Stimulated activated CD8-positive, alpha-beta memory T cell treated with anti-CD3 and anti-CD28 coated beads, Interleukin-15, amount 100 ng/mL, for 24 hours (primary cell): ENCODE measurements around the gene AQP11.
"Not testable (repeated sequence)": the region's sequence is repeated elsewhere in the genome, so short reads cannot be mapped to it uniquely, and the experiment has no call there.

Experiments used
- DNase-seq: peaks from one replicate; pipeline ENCODE4 v3.0.0-alpha.2; 2020; ENCODE audit warnings: low read depth

Gene AQP11

DNA sequence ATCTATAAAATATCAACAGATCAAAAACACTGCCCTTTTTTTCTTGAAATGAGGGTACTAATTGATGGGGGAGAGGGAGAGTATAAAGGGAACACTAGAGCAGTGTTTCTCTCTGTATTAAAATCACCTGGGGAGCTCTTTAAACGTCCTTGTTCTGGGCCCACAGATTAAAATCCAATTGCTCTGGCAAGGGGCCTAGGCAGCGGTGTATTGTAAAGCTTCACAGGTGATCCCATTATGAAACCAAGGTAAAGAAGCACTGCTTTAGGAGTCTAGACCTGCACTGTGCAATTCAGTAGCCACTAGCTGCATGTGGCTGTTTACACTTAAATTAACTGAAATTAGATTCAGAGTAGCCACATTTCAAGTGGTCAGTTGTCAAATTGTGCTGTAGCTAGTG, 3.0 kb downstream of the AQP11 start:
- DNase-seq, result no peak

DNA sequence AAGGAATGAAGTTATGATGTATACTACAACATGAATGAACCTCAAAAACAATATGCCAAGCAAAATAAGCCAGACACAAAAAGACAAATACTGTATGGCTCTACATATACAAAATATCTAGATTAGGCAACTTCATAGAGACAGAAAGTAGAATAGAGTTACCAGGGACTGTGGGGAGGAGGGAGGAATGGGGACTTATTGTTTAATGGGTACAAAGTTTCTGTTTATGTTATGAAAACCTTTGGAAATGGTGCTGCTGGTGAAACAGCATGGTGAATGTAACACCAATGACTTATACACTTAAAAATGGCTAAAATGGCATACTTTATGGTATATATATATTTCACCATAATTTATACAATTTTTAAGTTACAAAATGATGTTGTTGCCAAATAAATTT, 4.1 kb downstream of the AQP11 start:
- no peak for DNase-seq

DNA sequence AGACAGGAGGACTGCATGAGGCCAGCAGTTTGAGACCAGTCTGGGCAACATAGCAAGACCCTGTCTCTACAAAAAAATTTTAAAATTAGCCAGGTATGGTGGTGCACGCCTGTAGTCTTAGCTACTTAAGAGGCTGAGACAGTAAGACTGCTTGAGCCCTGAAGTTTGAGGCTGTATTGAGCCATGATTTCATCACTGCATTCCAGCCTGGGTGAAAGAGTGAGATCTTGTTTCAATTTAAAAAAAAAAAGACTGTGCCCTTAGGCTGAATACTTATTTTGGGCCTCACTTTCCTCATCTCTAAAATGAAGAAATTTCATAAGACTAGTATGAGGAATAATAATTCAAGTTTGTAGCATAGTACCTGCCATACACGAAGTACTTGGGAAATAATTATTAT, 6.9 kb downstream of the AQP11 start:
- no peak for DNase-seq

DNA sequence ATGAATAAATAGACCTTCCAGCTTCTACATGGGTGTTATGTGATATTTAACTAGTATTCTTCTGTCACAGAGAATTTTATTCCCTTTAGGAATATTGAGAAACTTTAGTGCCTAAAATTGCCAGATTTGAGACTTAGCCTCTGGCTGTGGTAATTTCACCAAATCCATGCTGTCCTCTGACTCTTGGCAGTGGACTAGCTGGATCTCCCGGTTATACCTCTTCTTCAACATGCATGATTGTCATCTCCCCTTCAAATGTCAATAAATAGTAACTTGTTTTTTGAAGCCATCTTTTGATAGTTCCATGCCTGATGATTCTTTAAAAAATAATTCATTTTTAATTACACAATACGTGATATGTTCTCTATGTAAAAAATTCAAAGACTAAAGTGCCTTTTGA, 8.4 kb downstream of the AQP11 start:
- DNase-seq, result no peak

DNA sequence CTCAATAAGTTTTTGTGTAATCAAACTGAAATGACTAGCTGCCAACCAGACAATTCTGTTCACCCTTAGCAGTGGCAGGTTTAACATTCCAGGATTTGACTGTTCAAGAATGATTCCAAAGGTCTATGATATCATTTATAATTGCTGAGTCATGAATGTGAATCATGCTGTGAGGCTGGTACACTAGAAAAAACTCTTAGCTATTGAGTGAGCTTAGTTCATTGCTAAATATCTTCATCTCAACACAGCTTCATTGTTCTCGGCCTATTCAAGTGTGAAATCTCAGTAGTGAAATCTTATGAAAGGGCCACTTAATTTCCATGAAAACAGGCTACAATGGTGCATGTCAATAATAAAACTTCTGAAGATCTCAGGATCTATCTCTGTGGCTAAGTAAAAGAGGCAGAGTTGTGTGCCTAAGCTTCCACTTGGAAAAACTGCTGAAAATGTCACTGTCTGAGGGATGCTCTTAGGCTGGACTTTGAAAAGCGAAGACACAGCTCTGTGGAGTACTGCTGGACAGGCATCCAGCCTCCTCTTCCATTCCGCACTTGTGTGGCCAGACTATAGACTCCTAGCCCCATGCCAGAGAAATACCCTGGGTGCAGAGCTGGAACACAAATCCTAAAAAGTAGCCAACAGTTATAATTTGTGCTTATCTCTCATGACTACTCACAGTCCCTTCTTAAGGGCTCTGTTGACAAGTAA, 12.8 kb downstream of the AQP11 start:
- no peak for DNase-seq

DNA sequence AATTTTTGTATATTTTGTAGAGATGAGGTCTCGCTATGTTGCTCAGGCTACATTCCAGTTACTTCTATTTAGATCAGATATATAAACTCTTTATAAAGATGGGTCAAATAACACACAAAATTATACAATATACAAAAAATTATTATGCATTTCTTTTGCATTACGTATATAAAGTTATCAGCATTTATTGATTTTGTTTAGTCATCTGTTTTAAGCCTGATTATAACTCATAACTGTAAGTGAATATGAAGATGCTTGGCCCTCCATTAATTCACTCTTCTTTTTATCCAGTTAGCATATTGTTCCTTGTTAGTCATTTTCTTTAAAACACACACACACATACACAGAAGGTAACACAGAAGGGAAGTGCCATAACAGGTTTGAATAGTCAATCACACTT, 14.5 kb downstream of the AQP11 start:
- no peak for DNase-seq

DNA sequence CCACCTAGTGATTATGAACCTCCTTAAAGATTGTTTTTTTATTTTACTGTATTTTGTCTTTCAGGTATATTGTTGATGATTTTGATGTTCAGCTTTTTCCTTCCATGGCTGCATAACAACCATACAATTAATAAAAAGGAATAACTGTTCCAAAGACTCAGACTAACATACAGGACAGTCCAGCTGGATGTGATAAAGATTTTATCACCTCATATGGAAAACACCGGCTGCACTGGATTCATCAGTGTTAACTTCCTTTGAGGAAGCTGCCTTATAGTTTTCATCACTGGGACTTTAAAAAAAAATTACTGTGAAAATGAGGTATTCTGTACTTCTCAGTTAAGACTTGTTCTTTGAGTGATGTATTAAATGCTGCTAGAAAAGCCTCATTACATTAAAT, 19.5 kb downstream of the AQP11 start:
- no peak for DNase-seq

DNA sequence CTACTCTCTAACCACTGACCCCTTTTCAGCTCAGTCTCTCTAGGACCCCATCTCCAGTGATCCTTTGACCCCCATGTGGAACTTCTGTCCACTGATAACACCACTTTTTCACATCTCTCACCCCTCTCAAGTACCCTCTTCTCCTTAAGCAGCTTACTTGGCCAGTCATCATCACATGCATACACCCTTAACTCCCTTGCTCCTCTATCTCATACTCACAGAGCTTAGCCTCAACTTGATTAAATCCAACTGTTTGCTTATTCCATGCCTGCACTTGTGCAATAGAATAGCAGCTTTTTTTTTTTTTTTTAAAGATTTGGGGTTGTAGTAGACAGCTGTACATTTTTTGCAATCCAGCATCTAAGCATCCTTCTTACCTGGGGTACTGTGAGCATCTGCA, 22.2 kb downstream of the AQP11 start:
- DNase-seq, result no peak

DNA sequence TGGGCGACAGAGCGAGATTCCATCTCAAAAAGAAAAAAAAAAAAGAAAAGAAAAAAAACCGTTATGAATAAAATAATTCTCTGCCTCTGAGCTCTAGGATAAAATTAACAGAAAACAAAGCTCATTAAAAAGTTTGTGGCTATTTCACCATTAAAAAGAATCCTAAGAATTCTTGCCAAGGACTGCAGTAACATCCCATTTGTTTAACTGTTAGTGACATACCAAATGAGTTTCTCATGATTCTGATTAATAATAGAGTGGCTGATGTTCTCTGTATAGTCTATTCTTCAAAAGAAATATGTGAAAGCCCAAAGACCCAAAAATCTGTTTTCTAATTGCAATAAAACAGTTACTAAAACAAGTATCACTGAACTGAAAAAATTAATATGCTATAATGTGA, 28.1 kb downstream of the AQP11 start:
- no peak for DNase-seq

DNA sequence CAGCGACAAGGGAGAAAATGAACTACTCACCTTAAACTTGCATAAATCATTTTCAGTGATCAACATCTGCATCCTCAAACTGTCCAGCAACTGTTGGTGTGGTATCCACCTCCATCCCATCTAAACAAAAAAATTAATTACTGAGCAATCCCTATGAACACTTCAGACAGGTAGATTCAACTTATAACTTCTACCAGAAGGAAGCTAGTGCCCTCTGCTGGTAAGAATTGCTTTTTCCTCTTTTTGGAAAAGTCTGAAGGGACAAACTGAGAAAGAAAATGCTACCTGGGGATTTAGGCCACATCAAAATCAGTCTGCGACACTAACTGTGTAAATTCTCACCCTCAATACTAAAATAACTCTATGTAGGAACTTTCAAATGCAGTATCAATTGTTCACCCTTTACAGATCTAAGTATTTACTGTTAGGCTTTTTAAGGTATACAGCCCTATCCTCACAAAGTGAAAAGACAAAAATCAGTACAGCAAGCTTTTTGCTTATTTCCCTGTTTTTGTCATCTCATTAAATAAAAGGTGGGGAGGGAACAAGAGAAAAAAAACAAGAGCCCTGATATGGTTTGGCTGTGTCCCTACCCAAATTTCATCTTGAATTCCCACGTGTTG, 29.9 kb downstream of the AQP11 start:
- no peak for DNase-seq

DNA sequence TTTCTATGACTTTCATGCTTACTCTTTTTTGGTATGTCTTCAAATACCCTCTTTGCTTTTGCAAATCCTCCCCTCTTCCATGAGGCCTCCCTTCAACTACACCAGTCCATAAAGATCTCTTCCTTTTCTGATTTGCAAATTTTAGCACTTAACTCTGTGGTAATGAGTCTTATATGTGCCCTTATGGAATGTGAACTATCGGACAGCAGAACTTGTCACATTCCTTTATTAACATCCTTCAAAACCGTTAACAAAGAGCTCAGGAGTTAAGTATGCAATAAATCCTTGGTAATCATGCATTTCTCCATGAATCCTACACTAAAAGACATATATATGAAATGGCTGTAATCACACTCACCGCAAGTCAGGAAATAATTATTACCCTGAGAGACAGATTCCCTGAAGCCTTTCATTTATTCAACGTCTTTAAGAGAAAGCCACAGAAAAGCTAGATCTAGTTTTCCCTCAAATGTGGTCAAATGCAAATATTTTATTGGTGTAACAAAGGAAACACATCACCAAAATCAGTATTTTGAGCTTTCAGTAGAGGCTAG, 40.5 kb downstream of the AQP11 start:
- no peak for DNase-seq

DNA sequence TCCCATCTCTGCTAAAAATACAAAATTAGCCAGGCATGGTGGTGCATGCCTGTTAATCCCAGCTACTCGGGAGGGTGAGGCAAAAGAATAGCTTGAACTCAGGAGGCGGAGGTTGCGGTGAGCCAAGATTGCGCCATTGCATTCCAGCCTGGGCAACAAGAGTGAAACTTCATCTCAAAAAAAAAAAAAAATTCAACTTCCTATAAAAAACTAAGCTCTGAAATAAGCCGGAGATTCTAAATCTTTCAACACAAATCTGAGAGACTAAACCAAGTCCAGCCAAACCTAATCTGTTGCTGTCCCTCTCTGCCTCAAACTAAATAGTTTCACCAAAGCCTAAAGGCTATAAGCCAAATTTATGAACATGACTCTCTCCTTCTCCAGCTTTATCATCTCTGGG, 44.2 kb downstream of the AQP11 start:
- not testable (repeated sequence) for DNase-seq

DNA sequence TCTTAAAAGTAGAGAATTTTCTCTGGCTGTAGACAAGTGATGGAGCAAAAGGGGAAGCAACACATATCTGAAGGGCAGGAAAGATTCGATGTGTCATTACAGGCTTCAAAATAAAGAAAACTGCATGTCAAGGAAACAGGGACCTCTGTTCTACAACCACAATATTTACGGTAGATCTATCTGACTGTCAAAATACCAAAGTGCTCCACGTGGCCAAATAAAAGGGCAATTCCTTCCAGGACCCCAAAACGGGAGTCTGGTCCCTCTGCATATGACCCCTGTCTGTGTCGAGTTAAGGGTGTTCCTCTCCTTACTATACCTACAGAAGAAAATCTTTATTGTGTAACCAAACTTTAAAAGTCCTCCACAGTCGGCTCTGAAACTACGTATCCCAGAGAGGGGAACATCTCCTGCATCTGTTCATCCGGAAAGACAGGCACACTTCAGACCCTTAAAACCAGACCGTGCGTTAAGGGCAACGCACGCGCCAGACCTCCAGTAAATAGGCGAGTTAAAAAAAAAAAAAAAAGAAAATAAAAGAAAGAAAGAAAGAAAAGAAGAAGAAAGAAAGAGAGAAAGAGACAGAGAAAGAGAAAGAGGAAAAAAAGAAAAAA, 47.1 kb downstream of the AQP11 start:
- no peak for DNase-seq

DNA sequence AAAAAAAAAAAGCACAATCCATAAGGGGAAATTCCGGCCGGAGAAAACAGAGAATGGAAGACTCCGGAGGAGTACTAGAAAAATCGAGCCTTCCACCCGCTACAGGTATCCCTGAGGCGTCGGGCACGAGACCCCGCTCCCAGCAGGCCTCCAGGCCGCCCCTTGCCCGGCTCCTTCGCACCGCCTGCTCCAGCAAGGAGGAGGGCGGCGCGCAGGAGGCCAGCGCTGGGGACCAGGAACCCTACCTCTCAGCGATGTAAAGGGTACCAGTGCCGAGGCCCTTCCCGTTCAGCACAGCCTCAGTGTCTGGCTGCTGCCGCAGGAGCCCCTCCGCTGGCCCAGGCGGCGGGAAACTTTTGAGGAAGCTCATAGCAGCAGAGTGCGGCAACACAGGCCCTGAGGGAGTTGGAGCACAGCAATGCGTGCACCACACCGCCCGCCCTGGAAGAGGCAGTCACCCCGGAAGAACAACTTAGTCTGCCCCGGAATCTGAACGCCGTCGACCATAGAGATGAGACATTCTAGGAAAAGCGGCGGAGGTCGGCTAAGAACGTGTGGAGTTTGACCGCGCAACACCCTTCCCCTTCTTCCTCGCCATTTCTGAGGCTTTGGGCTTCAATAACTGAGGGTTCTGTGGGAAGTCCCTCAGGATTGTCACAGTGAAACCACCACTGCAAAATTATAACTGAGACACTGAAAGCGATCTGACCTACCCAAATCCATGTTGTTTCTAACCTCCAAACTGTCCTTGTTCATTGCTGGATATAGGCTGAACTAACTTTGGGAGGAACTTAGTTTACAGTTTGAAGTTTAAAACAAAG, 47.8 kb downstream of the AQP11 start, which contains the start of gene CLNS1A:
TSS of gene CLNS1A (minus strand) at position 450 of the 821 bp plus-strand sequence. CDS start at position 370, 80 bp downstream.
- peak; percentile 50 for DNase-seq

DNA sequence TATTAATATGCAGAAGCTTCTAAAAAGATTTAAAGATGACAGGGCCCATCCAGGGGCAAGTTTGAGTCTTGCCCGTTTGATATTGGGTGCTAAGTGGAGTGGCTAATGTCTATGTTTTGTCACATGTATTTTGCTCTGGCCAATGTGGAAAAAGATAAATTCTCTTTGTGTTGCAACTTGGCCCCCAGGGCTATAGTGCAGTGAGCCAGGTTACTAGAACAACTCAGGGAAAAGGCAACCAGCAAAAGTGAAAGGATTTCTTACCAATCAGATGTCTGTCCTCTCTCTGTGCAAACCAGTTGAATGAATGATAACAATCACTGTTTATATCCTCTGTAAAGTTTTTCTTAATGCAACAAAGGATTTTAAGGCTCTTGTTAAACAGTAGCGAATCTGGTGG, 52.5 kb downstream of the AQP11 start:
- no peak for DNase-seq

DNA sequence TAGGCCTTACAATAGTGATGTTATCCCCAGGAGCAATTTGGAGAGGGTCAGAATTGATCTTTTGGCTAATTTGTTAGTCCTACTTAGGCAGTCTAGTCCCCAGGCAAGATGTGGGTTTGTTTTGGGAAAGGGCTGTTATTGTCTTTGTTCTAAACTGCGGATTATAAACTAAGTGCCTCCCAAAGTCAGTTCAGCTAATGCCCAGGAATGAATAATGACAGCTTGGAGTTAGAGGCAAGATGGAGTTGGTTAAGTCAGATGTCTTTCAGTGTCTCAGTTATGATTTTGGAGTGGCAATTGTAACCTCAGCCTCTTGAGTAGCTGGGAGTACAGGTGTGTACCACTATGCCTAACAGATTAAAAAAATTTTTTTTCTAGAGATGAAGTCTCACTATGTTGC, 55.1 kb downstream of the AQP11 start:
- DNase-seq, result no peak

DNA sequence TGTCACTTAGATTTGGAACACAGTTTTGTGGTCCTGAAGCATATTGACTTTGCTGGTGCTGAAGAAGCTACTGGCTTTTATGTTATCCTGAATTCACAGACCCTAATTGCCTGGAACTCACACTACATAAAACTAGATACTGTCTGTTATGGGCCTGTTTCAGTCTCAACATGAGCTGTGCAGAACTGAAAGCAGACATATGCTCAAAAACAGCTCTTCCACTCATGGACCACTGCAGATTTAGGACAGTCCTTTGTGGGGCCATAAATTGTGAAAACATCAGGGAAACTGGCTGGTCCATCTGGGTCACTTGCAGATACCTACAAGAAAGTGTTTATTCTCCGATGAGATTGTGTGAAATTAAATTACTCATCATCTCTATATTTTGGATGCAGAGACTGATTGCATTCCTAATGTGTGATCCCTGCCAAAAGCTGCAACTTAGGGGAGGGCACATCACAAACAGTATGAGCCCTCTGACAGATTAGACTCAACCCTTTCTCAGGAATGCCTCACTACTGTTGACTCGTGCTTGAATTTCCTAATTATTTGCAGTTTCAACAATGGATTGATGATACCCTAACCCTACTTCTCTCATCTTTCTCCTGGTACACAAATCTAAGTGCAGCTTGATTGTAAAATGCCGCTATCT, 58.0 kb downstream of the AQP11 start:
- DNase-seq, result no peak

DNA sequence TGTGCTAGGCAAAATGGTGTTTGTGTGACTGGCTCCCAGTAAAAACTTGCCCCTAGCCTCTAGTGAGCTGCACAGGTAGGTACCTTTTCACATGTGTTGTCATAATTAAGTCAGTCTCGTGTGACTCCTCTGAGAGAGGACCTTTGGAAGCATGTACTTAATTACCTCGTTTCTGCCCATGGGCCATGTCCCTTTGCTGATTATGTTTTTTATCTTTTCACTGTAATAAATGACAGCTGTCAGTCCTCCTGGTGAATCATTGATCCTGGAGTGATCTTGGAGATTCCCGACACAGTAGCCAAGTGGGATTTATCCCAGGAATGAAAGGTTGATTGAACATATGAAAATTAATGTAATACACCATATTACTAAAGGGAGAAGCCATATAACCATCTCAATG, 60.4 kb downstream of the AQP11 start:
- DNase-seq, result no peak

DNA sequence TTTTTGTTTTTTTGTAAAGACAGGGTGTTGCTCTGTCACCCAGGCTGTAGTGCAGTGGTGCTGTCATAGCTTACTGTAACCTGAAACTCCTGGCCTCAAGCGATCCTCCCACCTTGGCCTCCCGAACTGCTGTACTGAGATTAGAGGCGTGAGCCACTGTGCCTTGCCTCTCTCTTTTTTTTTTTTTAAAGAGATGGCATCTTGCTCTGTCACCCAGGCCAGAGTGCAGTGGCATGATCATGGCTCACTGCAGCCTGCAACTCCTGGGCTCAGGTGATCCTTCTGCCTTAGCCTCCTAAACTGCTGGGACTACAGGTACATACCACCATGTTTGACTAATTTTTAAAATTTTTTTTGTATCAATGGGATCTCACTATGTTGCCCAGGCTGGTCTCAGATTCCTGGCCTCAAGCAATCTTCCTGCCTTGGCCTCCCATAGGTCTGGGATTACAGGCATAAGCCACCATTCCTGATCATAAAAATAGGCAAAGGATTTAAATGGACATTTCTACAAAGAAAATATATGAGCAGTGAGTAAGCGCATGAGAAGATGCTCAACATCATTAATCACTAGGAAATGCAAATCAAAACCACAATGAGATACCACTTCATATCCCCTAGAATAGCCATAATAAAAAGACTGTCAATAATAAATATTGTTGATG, 65.1 kb downstream of the AQP11 start:
- no peak for DNase-seq

DNA sequence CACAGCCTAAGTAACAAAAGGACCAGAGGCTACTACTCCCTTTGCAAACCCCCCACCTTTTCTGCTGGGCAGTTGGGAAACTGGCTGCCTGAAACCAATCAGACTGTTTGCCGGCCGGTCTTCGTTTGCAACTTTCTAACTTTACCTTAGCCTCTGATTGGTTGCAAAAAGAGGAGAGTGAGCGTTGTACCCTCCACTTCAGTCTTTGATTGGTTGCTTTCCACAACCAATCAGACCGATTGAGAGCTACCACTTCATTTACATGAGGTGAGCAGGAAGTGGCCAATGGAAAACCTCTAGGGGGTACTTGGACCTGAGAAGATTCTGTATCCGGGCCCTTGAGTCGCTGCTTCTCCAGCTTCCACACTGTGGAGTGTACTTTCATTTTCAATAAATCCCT, 66.6 kb downstream of the AQP11 start:
- DNase-seq, result no peak
